H1 (cell line): ENCODE data around the gene INSIG1. TPM values are rescaled to one million over a fixed set of nuclear protein-coding genes. Genes with fewer than 3 reads are reported as not detected.

Experiments
- CTCF ChIA-PET: fragments of 300-600 bp; sonication (Branson Sonifier 250); formaldehyde crosslinking; loops from one replicate; lab custom pipeline; 2021; ENCODE audit not compliant: partially characterized antibody; lab: Charles Lee
- POLR2A ChIA-PET: fragments of 300-600 bp; sonication (Branson Sonifier 250); formaldehyde crosslinking; loops from one replicate; lab custom pipeline; 2021; ENCODE audit warnings: inconsistent platforms; ENCODE audit not compliant: partially characterized antibody; lab: Charles Lee
- DNase-seq, 2 experiments: peaks; one replicate each; pipeline versions ENCODE4 v3.0.0 to v3.0.0-alpha.2; 2010 to 2022; ENCODE audit warnings: low spot score in 2 of 2, low read depth in 1 of 2, mixed read lengths in 1 of 2
- FAIRE-seq: peaks from 2 replicates; lab custom pipeline; 2011; peaks lifted over from hg19 to GRCh38; lab: Jason Lieb, UNC
- H2AFZ ChIP-seq: 2 replicates; pipeline ENCODE4 v1.8.1; 2012; ENCODE audit warnings: low read length, inconsistent platforms
- H2AK5ac ChIP-seq: 2 replicates; pipeline ENCODE4 v1.6.1; 2013; ENCODE audit warnings: low read depth, low read length
- H2BK120ac ChIP-seq: replicated peaks from 2 replicates; pipeline ENCODE3; 2013; ENCODE audit warnings: low read depth, low read length, inconsistent platforms
- H2BK12ac ChIP-seq: 2 replicates; pipeline ENCODE4 v1.6.1; 2013; ENCODE audit warnings: low read depth, low read length
- H2BK15ac ChIP-seq: 2 replicates; pipeline ENCODE4 v1.6.1; 2013; ENCODE audit warnings: low read length
- H2BK20ac ChIP-seq: 2 replicates; pipeline ENCODE4 v1.6.1; 2013; ENCODE audit warnings: low read length
- H2BK5ac ChIP-seq: 2 replicates; pipeline ENCODE4 v1.6.1; 2013; ENCODE audit warnings: low read depth, low read length
- H3K14ac ChIP-seq: 2 replicates; pipeline ENCODE4 v1.6.1; 2013; ENCODE audit warnings: inconsistent platforms; ENCODE audit not compliant: insufficient read length
- H3K18ac ChIP-seq: 2 replicates; pipeline ENCODE4 v1.6.1; 2013; ENCODE audit warnings: low read length; ENCODE audit errors: extremely low read depth
- H3K23ac ChIP-seq: 2 replicates; pipeline ENCODE4 v1.6.1; 2013; ENCODE audit warnings: inconsistent platforms; ENCODE audit not compliant: insufficient read length
- H3K23me2 ChIP-seq: 2 replicates; pipeline ENCODE4 v1.6.1; 2013; ENCODE audit warnings: low read depth, low read length
- H3K27ac ChIP-seq: 2 replicates; pipeline ENCODE4 v1.6.1; 2011; ENCODE audit warnings: low read depth, low read length, inconsistent platforms
- H3K27me3 ChIP-seq, 4 experiments: replicated peaks in 1 of 4; 1 replicate in 1 of 4; 2 replicates in 3 of 4; pipeline versions ENCODE4 v1.6.1 to v1.8.1; 2011 to 2013; ENCODE audit warnings: low read length in 3 of 4, mild to moderate bottlenecking in 3 of 4, inconsistent platforms in 2 of 4, mixed read lengths in 2 of 4, moderate library complexity in 1 of 4; ENCODE audit not compliant: control insufficient read depth in 3 of 4, insufficient read depth in 3 of 4; ENCODE audit errors: extremely low read depth in 1 of 4
- H3K36me3 ChIP-seq, 4 experiments: 2 replicates each; pipeline versions ENCODE4 v1.6.1 to v1.8.1; 2011 to 2013; ENCODE audit warnings: mild to moderate bottlenecking in 4 of 4, low read length in 3 of 4, moderate library complexity in 2 of 4, control low read depth in 1 of 4, inconsistent platforms in 1 of 4; ENCODE audit not compliant: insufficient read depth in 4 of 4, control insufficient read depth in 2 of 4
- H3K4ac ChIP-seq: replicated peaks from 2 replicates; pipeline ENCODE3; 2013; ENCODE audit warnings: low read length, low read depth, mixed read lengths, inconsistent platforms; ENCODE audit not compliant: insufficient read length
- H3K4me1 ChIP-seq, 4 experiments: replicated peaks in 1 of 4; 1 replicate in 1 of 4; 2 replicates in 3 of 4; pipeline versions ENCODE4 v1.6.1 to v1.8.1; 2011 to 2013; ENCODE audit warnings: low read length in 3 of 4, inconsistent platforms in 2 of 4, mixed read lengths in 1 of 4; ENCODE audit not compliant: insufficient read depth in 4 of 4, control insufficient read depth in 3 of 4
- H3K4me2 ChIP-seq, 2 experiments: 2 replicates each; pipeline versions ENCODE4 v1.6.1 to v1.8.1; 2011 to 2013; ENCODE audit warnings: low read depth in 2 of 2, low read length in 2 of 2, control low read depth in 1 of 2, inconsistent platforms in 1 of 2, mild to moderate bottlenecking in 1 of 2; ENCODE audit not compliant: insufficient read depth in 1 of 2
- H3K4me3 ChIP-seq, 4 experiments: fragments of 200-600, 300-600 bp in 1 of 4; sonication (generic), shearing (Covaris generic), sonication (Bioruptor Twin) in 1 of 4; 2 replicates each; pipeline versions ENCODE4 v1.5.1 to v1.8.1; 2011 to 2016; ENCODE audit warnings: low read length in 4 of 4, low read depth in 3 of 4, control low read depth in 2 of 4, inconsistent platforms in 2 of 4, mild to moderate bottlenecking in 2 of 4, mixed read lengths in 1 of 4, moderate library complexity in 1 of 4; ENCODE audit not compliant: insufficient read depth in 2 of 4; ENCODE audit errors: extremely low read depth in 1 of 4
- H3K56ac ChIP-seq: replicated peaks from 2 replicates; pipeline ENCODE3; 2013; ENCODE audit warnings: low read depth, mild to moderate bottlenecking, mixed read lengths, low read length, inconsistent platforms; ENCODE audit not compliant: insufficient read length
- H3K79me1 ChIP-seq: 2 replicates; pipeline ENCODE4 v1.6.1; 2013; ENCODE audit warnings: low read depth, low read length, control low read depth
- H3K79me2 ChIP-seq, 2 experiments: 2 replicates each; pipeline versions ENCODE4 v1.6.1 to v1.8.1; 2012 to 2013; ENCODE audit warnings: low read length in 2 of 2, mild to moderate bottlenecking in 2 of 2, inconsistent platforms in 1 of 2; ENCODE audit not compliant: insufficient read depth in 2 of 2, control insufficient read depth in 1 of 2
- H3K9ac ChIP-seq, 4 experiments: replicated peaks in 1 of 4; 1 replicate in 1 of 4; 2 replicates in 3 of 4; pipeline versions ENCODE4 v1.6.1 to v1.8.1; 2011 to 2013; ENCODE audit warnings: low read depth in 3 of 4, low read length in 3 of 4, control low read depth in 2 of 4, mild to moderate bottlenecking in 2 of 4, moderate library complexity in 2 of 4, inconsistent platforms in 1 of 4; ENCODE audit errors: extremely low read depth in 1 of 4
- H3K9me3 ChIP-seq, 2 experiments: 2 replicates each; pipeline versions ENCODE4 v1.6.1 to v1.8.1; 2012 to 2013; ENCODE audit warnings: mild to moderate bottlenecking in 2 of 2, moderate library complexity in 2 of 2, control low read depth in 1 of 2, inconsistent platforms in 1 of 2, low read depth in 1 of 2, low read length in 1 of 2, mixed read lengths in 1 of 2; ENCODE audit not compliant: insufficient read depth in 2 of 2
- H4K20me1 ChIP-seq, 2 experiments: replicated peaks in 1 of 2; 2 replicates each; pipeline versions ENCODE3 to v1.8.1; 2011 to 2013; ENCODE audit warnings: inconsistent platforms in 2 of 2, low read length in 2 of 2, mild to moderate bottlenecking in 1 of 2; ENCODE audit not compliant: insufficient read depth in 2 of 2, control insufficient read depth in 1 of 2
- H4K5ac ChIP-seq: 2 replicates; pipeline ENCODE4 v1.6.1; 2013; ENCODE audit warnings: low read length, low read depth, mixed read lengths, inconsistent platforms; ENCODE audit not compliant: insufficient read length
- H4K8ac ChIP-seq: 2 replicates; pipeline ENCODE4 v1.8.0; 2013; ENCODE audit warnings: mild to moderate bottlenecking, moderate library complexity, low read length, inconsistent platforms; ENCODE audit not compliant: insufficient read depth; ENCODE audit errors: extremely low read depth
- H4K91ac ChIP-seq: replicated peaks from 2 replicates; pipeline ENCODE3; 2013; ENCODE audit warnings: low read length, mixed read lengths, inconsistent platforms; ENCODE audit not compliant: insufficient read length
- ASH2L ChIP-seq: fragments of 200-600, 300-600 bp; sonication (generic); IDR thresholded peaks from one replicate; pipeline ENCODE4 v1.7.1; 2017; ENCODE audit warnings: low read length
- CBX8 ChIP-seq: fragments of 300-800, 300-1000 bp; sonication (generic); IDR thresholded peaks from 2 replicates; pipeline ENCODE4 v1.7.1; 2016; ENCODE audit warnings: low read depth, low read length, borderline replicate concordance
- CHD1 ChIP-seq: IDR thresholded peaks from 2 replicates; pipeline ENCODE4 v1.6.1; 2012; ENCODE audit warnings: low read depth, low read length, improper control_type of control experiment
- EZH2 ChIP-seq: fragments of 200-600 bp; sonication (generic); IDR thresholded peaks from 2 replicates; pipeline ENCODE4 v1.7.1; 2012; ENCODE audit warnings: low read depth, mild to moderate bottlenecking, moderate library complexity, low read length, inconsistent platforms; ENCODE audit not compliant: severe bottlenecking
- HDAC2 ChIP-seq, 2 experiments: fragments of 300-600 bp in 1 of 2; sonication (generic) in 1 of 2; IDR thresholded peaks; 2 replicates each; pipeline ENCODE4 v1.6.1; 2011 to 2012; ENCODE audit warnings: low read depth in 2 of 2, low read length in 2 of 2, mild to moderate bottlenecking in 2 of 2, moderate library complexity in 2 of 2, borderline replicate concordance in 1 of 2, inconsistent platforms in 1 of 2
- PHF8 ChIP-seq: fragments of 200-600 bp; sonication (generic); conservative IDR thresholded peaks from 2 replicates; pipeline ENCODE4 v1.7.1; 2012; ENCODE audit warnings: low read depth, mild to moderate bottlenecking, inconsistent platforms, low read length, moderate library complexity
- POU5F1 ChIP-seq: IDR thresholded peaks from 2 replicates; pipeline ENCODE4 v1.6.1; 2011; ENCODE audit warnings: low read depth, mild to moderate bottlenecking, low read length, moderate library complexity
- SIRT6 ChIP-seq: IDR thresholded peaks from one replicate; pipeline ENCODE4 v1.7.1; 2012; ENCODE audit warnings: low read length, inconsistent platforms
- TCF12 ChIP-seq: IDR thresholded peaks from 2 replicates; pipeline ENCODE4 v1.6.1; 2011; ENCODE audit warnings: low read depth, mild to moderate bottlenecking, low read length
- WGBS, 2 experiments: shearing (Covaris generic) in 1 of 2; methylation state at CpG; one replicate each; pipeline versions ENCODE4 v1.1.6 to v1.1.7; 2013 to 2015; ENCODE audit warnings: low lambda C conversion rate in 2 of 2, mixed read lengths in 2 of 2, inconsistent platforms in 1 of 2, low coverage in 1 of 2, missing lambda C conversion rate in 1 of 2; ENCODE audit not compliant: insufficient replicate concordance in 2 of 2, insufficient coverage in 1 of 2, insufficient read length in 1 of 2; ENCODE audit errors: extremely low coverage in 1 of 2, missing lambda C conversion rate in 1 of 2; 5-methylcytosine and 5-hydroxymethylcytosine counted together
- polyA plus RNA-seq, 7 experiments: library from polyadenylated mRNA; depleted of rRNA in 3 of 7; stranded (reverse) in 5 of 7; unstranded in 2 of 7; fragments of >200 nt in 5 of 7; fragments of 200-250 nt in 2 of 7; gene quantifications; 1 replicate in 5 of 7; 2 replicates in 1 of 7; 4 replicates in 1 of 7; pipeline versions ENCODE4 v1.2.1 to v1.2.3, GENCODE V29; 2011 to 2013; ENCODE audit warnings: missing spikeins in 2 of 7, mixed read lengths in 2 of 7
- total RNA-seq: library from RNA; stranded (reverse); fragmentation: NEBNext Ultra II Directional; extraction: Animal tissue kit (Norgen Biotek cat#: 25700); gene quantifications from 2 replicates; pipeline ENCODE4 v1.2.1, GENCODE V29; 2021
- TF ChIP-seq, protein P1 (sequence below): IDR thresholded peaks from 2 replicates; pipeline ENCODE4 v1.6.1; 2012; ENCODE audit warnings: inconsistent platforms

The INSIG1 gene
- total and polyA plus RNA-seq, 2 of the 8 experiments (the other 6 are each of a cell fraction or from before 2014, with no cell fraction given) = 40.0 to 58.4 TPM

DNA sequence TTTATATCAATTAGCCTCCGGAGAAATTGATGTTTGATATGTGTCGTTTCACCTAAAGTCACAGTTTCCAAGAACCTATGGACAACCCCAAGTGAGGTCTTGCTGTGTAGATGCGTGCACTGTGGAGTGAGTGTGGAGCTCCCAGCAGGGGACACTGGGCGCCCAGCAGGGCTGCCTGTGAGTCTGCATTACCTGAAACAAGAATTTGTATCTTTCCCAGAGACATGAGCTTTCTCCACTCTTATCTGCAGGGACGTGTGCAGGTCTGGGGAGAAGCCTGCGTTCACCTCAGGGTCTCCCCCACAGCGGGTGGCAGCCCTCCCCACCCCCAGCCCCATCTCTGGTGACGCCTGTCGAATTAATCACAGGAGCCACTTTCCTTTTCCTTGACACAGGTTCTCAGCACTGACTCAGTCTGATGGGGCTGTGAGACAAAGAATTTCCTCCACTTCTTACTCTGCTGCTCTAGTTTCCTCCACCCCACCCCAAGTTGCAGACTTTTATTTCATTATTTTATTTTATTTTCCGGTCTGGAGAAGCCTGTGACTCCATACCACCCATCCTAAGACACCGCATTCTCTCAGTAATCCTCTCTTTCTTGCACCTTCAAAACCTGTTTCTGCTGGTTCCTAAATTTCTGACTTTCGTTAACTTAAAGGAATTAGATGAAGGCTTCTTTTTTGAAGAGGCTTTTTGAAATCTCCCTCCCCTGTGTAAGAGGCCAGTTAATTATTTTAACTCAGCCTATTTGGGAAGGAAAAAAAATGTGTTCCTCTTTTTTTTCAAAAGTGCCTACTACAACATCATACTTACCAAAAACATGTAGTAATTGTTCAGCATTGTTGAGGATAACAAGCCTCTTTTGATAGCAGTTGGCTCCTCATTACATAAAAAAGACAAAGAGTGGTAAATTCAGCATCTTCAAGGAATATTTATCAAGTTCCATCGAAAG is 17.0 kb upstream of the INSIG1 start:
- Histone ChIP-seq H3K4me3 (no peak overlapping the region), H2BK5ac (no peak overlapping the region), H4K5ac (no peak overlapping the region), H3K56ac (no peak overlapping the region), H4K91ac (no peak overlapping the region), H3K18ac (0 out of 2 replicates have a peak overlapping the region, but pooled peaks have one; percentile 14), H3K9me3 (no peaks in the 10 kb centered on the region), H3K4ac (no peak overlapping the region), H2BK20ac (no peak overlapping the region), H3K9ac (no peak overlapping the region), H3K23me2 (no peaks in the 10 kb centered on the region), H3K4me1 (peaks cover 0 to 6% (median 2%) of the 10 kb centered on the region in 4 experiments; a peak in 2 of 7 replicates), H2AFZ (no peak overlapping the region), H4K20me1 (no peaks in the 10 kb centered on the region), H3K4me2 (no peak overlapping the region), H3K79me2 (no peaks in the 10 kb centered on the region), H3K27me3 (no peaks in the 10 kb centered on the region; a peak in 1 of 7 replicates), H2AK5ac (no peak overlapping the region), H3K79me1 (no peaks in the 10 kb centered on the region), H4K8ac (no peak overlapping the region), H2BK120ac (no peak overlapping the region), H3K27ac (no peak overlapping the region), H3K36me3 (no peaks in the 10 kb centered on the region), H2BK12ac (no peak overlapping the region), H2BK15ac (no peak overlapping the region), H3K23ac (no peak overlapping the region), H3K14ac (no peak overlapping the region)
- FAIRE-seq (no peak), DNase-seq (no peak)
- ChIA-PET CTCF (interaction anchor here (0.9 to 1.2 kb wide), 3 partner anchors 76 to 327 kb away, joined by 3 to 6 read pairs (median 3); no protein-coding TSS in a partner anchor), POLR2A (no interaction called here)
- 89% methylated on average over 11 of the region's 13 CpGs; no CpG with 5 or more reads in 1 of the 2 experiments for WGBS, 2 experiments
- TF ChIP-seq, protein P1, sequence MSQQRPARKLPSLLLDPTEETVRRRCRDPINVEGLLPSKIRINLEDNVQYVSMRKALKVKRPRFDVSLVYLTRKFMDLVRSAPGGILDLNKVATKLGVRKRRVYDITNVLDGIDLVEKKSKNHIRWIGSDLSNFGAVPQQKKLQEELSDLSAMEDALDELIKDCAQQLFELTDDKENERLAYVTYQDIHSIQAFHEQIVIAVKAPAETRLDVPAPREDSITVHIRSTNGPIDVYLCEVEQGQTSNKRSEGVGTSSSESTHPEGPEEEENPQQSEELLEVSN = no peak
- no peak for TF ChIP-seq CBX8
- TF ChIP-seq POU5F1 = no peak
- TF ChIP-seq TCF12 = no peak
- no peak for TF ChIP-seq SIRT6
- no peak for TF ChIP-seq ASH2L
- no peak for TF ChIP-seq HDAC2 (IDR thresholded peaks at IDR 0.05; ENCODE audit: borderline replicate concordance in 1 of 2, low read depth in 2 of 2, low read length in 2 of 2)
- TF ChIP-seq EZH2 = no peak
- no peak for TF ChIP-seq CHD1
- TF ChIP-seq PHF8 = no peak
